G401.6 (cell line): ENCODE results near the gene COL25A1.
"Not testable (repeated sequence)": the region's sequence is repeated elsewhere in the genome, so short reads cannot be mapped to it uniquely, and the experiment has no call there.

Experiments used
- FAIRE-seq: peaks from 2 replicates; lab custom pipeline; 2012; peaks lifted over from hg19 to GRCh38; lab: Jason Lieb, UNC

The COL25A1 gene

GRCh38 chr4:109046471-109047201 is 255.8 kb downstream of the COL25A1 start:
- no peak for FAIRE-seq

DNA sequence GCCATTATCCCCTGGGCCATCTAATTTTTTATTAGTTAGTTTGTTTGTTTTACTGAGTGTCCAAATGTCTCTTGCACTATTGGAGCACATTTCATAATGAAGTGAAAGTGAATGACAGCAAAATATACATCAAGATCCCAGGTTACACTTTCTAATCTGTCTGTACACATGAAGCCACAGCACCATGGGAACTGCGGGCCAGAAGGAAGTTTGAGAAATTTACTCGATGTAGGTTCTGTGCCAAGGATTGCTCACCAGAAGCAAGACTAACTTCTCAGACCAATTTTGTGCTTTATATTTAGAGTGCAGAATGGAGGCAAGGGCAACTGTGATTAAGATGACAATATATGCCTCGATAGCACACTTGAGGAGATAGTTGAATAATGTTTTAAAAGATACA is 258.0 kb downstream of the COL25A1 start:
- no peak for FAIRE-seq

DNA sequence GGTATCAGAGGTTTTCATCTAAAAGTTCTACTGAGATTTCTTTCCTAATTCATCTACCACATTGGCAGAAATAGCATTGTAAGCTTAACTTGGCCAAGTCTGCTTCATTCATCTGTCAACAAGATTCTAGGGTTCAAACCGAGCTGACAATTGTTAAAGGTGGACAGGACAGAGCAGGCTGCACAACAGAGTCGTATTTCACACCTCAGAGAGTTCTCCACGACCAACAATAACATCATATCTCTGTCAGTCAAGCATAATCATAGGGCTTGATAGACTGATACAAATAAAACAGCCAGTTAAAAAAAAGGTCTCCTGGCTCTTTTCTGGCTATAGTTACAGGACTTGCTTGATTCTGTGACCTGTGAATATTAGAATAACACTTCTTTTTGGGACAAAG is 259.2 kb downstream of the COL25A1 start:
- no peak for FAIRE-seq

- FAIRE-seq: no peak
These were observed 260.7 kb downstream of the COL25A1 start for GRCh38 chr4:109041463-109042360.

DNA sequence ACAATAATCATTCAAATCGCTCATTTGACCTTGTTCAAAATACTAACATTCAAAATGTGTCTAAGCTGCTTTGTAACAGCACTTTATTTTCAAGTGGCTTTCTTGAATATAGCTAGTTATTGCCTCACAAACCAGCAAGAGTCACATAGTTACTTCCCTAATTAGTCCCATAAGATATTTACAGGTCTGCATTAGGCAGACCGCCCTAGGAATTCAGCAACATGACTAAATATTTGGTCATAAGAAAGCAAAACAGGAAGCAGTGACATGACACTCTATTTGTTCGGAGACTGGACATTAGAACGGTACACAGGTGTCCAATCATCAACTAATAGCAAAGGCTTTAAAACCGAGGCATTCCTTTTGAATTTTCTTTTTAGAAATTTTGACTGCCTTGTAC is 262.0 kb downstream of the COL25A1 start:
- FAIRE-seq: no peak

DNA sequence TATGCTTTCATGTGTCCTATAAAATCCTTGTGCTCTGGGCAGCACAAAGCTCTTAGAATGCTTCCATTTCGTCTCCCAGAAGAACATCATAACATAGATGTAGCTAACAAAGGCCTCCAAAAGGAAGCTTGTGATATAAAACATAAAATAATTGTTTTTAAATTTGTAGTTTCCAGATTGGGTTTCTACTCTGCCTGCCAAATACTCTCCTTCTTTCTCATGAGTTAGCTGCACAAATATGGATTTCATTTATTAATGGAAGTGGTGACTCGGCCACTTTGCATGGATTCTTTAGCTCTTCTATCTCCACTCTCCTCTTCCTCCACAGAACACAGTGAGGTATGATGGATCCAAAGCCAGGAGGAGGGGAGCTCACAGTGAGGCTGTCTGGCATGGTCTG is 265.4 kb downstream of the COL25A1 start:
- FAIRE-seq: no peak

- FAIRE-seq: no peak
These were observed 268.5 kb downstream of the COL25A1 start for GRCh38 chr4:109033993-109034392.

DNA sequence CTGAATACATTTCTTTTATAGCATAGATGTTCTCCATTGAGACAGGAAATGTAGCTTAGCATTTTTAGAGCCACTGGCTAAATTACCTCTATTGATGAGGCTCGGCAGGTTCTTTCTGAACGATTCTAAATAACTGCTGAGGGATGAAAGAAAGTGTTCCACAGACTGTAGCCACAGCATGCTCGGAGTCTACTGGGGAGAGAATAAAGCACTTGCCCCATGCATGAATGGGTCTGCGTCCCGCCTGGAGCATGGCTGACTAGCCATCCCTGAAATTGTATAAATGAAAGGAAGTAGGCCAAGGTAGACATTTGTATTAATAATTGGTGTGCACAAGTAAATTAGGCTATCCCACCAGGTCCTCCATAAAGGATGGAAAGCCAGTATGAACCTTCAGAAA is 269.8 kb downstream of the COL25A1 start:
- no peak for FAIRE-seq

GRCh38 chr4:109029987-109030386 is 272.5 kb downstream of the COL25A1 start:
- FAIRE-seq: no peak

GRCh38 chr4:109027016-109027500 is 275.4 kb downstream of the COL25A1 start:
- no peak for FAIRE-seq

DNA sequence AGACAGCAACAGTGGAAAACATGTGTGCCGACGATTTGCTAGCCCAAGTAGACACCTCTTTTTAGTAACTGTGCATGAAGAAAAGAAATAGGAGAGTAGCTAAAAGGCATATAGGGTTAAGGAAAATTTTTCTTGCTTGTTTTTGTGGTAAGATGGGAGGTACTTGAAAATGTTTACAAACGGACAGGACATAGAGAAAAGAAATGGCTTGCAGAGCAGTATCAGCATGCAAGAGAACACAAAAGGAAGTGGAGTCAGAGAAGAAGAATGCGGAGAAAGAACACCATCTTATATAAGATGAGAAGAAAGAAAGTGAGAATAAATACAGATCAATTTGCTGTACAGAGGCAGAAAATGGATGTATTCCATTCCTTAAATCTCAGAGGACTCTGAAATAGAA is 275.9 kb downstream of the COL25A1 start:
- FAIRE-seq: no peak

GRCh38 chr4:109025471-109026076 is 276.9 kb downstream of the COL25A1 start:
- no peak for FAIRE-seq

GRCh38 chr4:109022961-109023360 is 279.5 kb downstream of the COL25A1 start:
- no peak for FAIRE-seq

GRCh38 chr4:109021630-109022029 is 280.8 kb downstream of the COL25A1 start:
- not testable (repeated sequence) for FAIRE-seq

DNA sequence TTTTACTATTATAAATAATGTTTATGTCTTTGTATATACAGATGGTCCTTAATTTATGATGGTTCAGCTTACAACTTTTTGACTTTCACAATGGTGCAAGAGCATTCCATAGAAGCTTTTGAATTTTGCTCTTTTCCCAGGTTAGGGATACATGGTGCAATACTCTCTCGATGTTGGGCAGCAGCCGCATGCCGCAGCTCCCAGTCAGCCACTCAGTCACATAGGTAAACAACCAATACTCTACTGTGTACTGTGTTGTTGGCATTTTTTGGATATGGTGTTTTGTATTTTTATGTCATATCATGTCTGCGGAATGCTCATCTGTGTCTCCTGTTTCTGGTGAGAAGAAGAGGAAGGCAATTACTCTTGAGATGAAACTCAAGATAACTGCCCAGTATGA is 281.6 kb downstream of the COL25A1 start:
- FAIRE-seq: no peak

- FAIRE-seq: no peak
These were observed 286.3 kb downstream of the COL25A1 start for GRCh38 chr4:109016200-109016599.

- no peak for FAIRE-seq
These were observed 287.0 kb downstream of the COL25A1 start for GRCh38 chr4:109015413-109015810.

DNA sequence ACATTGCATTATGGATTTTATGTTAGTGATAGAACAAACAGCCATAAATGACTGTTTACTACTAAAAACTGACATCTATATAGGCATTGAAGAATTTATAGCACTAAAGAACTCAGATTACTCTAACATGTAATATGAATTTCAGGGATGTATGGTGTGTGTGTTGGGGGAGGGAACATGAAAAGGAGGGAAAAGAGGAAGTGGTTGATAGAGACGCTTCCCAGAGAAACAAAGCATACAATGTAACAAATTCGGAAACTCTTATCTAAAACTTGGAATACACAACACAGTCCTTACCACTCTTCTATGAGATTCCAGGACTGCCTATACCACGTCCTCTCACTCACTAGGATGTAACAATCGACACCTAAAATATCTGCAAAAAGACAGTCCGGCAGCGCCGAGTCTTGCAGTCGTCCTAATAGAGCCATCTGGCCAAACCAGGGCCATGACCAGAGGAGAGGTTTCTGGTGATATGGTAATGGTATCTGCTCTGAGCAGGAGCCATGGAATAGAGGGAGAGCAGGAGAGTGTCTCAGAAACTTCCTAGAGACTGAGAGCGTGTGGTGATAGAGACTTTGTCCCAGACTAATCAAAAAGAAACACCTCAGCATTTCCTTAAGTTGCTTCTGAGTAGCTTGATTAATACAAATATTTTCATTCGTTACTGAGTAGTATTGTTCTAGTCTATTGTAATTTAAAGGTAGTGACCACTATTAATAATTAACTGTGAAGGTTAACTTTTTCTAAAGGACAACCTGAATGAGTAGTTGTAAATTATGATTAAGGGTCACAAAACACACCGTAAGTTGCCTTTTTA is 287.7 kb downstream of the COL25A1 start:
- FAIRE-seq: no peak

DNA sequence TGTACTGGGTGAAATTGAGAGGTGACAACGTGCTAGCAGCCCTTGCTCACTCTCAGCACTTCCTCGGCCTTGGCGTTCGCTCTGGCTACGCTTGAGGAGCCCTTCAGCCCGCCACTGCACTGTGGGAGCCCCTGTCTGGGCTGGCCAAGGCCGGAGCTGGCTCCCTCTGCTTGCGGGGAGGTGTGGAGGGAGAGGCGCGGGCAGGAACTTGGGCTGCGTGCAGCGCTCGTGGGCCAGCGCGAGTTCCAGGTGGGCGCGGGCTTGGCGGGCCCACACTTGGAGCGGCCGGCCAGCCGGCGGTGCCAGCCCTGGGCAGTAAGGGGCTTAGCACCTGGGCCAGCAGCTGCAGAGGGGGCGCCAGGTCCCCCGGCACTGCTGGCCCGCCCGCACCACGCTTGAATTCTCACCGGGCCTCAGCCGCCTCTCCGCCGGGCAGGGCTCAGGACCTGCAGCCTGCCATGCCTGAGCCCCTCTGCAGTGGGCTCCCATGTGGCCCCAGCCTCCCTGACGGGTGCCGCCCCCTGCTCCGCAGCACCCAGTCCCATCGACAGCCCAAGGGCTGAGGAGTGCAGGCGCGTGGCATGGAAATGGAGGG is 290.1 kb downstream of the COL25A1 start:
- FAIRE-seq: no peak

DNA sequence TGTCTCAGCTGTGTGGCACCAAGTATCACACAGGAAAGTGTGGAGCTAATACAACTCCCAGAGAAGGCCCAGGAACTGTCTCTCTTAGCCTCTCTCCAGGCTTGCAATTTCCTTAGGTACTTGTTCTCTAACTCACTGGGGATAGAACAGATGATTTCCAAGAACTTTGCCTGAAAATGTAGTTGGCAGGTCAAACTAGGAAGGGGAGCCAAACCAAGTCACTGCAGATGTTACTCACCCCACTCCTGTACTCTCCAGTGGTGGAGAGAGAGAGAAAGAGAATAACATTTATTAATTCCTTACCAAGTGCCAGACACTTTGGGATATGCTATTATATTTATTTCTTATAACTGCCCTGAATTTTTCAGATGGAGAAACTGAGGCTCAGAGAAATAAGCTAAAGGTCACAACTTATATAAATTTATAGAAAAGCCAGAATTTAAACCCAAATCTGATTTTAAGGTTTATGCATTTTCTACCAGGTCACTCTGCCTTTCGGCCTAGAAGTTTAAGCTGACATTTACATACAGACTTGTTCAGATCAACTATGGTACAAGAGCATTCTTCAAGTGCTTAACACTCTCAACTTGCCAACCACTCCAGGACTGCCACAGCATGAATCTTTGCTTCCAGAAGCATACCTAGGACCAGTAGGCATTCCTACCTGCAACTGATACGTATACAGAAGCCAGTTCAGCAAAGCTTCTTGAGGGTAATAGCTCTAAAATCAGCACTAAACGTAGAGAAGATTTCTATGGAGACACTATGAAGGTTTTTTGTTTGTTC is 291.0 kb downstream of the COL25A1 start:
- no peak for FAIRE-seq

- FAIRE-seq: no peak
These were observed 291.9 kb downstream of the COL25A1 start for GRCh38 chr4:109010521-109010920.
